HUDEP-2 (cell line): ENCODE results near the gene C1QTNF7.

Source experiments
- DNase-seq, 76 experiments: peaks; one replicate each; lab custom pipeline; 2025; ENCODE audit not compliant: unreplicated experiment in 76 of 76; lab: John Stamatoyannopoulos, UW

The C1QTNF7 gene

DNA sequence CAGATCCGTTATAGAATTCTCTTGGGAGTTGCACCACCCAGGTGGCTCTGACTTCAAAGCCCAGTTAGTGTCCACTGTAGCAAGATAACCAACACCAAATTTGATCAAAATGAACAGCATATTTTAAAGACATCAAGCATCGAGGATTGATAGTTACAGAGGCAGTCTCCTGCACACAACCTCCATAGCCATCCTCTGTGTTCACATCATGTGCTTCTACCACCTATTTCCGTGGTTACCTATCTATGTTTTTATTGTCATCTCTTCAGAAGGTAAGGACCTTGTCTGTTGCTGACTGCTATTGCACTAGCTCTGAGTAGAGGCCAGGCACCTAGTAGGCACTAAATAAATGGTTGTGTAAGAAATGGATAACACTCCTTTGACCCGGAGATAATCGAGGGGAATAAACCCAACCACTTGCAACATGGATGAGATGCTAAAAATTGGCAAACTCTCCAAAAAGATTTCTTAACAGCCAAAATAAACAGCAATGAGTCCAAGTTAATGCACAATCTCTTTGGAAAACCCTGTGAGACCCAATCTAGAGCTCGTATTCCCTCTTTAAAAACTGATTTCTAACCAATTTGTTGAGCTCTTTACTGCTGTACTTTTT lies 14.7 kb upstream of the C1QTNF7 start:
- DNase-seq, result no peak

DNA sequence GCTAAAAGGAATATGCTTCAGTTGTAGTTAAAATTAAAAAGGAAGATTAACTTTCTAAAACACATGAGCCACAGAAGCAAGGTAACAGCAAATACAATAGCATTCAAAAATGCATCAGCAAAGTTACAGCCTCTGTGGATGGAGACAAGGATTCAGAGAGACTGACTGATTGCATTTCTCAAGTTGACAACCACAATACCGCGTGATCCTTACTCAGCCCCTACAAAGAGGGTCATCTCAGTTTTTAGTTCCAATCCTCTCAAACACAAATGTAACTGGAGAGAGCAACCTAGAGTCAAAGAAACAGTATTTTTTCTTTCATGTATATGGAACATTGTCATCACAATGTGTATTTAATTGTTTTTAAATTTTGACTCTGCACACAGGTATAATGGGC lies 14.2 kb upstream of the C1QTNF7 start:
- no peak for DNase-seq

DNA sequence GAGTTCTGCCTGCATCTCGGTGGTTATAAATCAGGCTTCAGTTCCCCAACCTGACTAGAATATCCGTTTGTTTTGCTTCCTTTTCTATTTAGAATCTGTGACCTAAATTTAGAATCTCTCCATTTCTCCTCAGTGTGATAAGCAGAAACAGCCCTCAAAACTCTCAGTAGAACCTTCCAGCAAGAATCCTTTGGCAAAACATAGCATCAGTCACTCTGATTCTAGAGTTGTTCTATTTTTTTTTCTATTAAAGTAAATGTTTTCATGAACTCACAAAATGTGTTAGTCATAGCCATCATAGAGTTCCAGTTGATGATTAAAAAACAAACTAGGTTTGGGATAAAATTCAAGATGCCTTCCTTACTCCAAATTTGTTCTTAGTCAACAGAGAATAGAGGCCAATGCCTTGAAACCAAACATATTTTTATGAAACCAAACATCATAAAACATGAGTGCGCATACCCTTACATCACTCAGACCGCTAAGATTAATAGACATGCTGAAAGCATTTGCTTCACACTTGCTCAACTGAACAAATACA lies 13.2 kb upstream of the C1QTNF7 start:
- DNase-seq, result no peak

DNA sequence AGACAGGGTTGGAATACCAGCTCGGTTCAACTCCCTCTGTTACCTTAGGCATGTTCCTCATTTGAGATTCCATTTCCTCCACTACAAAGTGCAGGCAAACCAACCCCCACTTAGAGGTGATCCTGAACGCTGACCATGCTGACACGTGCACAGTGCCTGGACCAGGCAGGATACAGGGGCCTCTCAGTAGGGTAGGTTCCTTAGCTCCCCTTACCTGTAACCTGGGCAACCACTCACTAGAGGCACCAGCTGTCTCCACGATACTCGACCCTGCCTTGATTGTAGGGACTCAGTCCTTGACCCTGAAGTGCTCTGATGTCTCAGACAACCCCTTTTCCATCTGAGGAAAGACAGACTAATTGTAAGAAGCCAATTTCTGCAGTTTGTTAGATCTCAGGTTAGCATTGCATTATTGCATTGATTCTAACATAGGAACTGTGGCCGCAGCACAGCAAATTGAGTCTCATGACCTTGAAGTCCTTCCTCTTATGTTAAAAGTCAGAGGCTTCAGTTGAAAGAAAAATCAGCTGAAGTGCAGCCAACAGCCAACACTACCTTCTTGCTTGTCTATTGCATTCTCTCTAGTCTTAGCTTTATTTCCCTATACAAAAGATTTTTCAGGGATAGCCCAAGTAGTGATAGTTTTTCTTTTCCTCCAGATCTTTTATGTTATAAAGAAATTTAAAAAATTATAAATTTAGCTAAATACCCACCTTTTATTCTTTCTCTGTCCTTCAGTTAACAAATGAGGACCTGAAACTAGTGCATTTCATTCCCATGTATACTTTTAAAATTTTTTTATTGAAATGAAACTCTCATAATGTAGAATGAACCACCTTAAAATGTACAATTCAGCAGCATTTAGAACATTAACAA lies 11.2 kb upstream of the C1QTNF7 start:
- DNase-seq, result no peak

DNA sequence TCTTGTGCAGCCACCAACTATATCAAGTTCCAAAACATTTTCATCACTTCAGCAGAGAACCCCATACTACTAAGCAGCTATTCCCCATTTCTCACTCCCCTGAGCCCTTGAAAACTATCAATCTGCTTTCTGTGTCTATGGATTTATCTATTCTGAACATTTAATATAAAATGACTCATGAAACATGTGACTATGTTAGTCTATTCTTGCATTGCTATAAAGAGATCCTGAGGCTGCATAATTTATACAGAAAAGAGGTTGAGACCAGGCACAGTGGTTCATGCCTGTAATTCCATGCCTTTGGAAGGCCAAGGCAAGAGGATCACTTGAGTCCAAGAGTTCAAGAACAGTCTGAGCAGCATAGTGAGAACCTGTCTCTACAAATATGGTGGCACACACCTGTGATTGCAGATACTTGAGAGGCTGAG lies 10.6 kb upstream of the C1QTNF7 start:
- no peak for DNase-seq

DNA sequence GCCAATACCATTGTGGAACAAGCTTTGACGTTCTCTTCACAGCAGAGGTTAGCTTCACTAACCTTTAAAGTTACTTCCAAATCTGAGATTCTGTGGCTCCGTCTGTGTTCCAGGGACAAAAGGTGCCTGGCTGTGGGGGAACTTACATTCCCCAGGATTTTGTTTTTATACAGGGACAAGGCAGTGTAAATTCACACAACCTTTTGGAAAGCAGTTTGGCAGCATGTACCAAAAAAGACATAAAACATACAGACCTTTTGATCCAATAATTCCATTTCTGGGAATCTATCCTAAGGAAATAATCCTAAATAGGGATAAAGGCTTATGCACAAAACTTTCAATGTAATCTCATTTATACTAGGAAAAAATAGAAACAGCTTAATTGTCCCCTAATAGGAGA lies 8.9 kb upstream of the C1QTNF7 start:
- no peak for DNase-seq

DNA sequence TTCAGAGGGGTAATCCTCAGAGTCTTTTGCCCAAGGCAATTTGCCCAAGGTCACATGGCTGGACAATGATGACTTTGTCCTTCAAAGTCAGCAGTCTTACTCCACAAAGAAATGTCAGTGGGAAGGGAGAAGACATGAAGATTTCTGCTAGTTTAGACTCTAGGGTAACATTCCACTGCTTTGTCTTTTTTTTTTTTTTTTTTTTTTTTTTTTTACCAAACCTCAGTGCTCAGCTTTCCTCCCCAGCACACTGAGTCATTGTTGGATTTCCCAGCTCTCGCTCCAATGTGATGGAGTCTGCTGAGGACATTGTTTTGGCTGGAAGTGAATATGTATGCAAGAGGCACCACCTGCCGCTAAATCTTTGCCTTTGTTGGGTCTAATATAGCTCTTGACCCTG lies 7.2 kb upstream of the C1QTNF7 start:
- DNase-seq, result no peak

DNA sequence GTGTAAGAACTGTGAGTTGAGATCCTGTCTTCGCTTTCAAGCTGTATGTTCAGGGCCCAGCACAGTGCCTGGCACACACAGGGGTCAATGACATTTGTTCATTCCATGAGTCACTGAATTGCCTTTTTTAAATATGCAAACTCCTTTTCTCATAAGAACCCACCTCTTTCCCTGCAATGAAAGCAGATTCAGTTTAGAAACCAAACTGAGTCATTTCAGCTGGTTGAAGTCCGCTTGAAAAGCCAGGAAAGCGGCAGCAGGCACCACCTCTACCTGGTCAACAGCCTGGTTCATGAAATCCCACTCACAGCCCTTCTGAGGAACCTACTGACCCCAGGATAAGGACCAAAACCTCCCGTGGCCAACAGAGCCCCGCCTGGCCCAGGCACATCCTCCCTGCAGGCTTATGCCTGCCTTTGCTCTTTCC lies 4.5 kb upstream of the C1QTNF7 start:
- no peak for DNase-seq

DNA sequence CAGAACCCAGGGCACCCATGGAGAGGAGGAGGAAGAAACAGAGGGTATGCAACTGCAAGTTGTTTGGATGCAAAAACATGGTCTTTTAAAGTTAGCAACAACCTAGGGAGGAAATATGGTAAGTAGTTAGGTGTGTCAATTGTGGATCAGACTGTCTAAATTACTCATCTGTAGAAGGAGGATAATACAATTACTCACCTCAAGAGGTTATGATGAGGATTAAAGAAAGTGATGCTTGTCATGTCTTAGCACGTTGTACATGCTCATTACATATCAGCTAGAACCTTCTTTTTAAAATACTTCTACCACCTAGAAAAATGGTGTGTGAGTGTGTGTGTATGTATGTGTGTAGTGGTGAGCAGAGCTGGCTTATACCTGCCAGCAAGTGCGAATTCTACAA lies 2.3 kb upstream of the C1QTNF7 start:
- no peak for DNase-seq

DNA sequence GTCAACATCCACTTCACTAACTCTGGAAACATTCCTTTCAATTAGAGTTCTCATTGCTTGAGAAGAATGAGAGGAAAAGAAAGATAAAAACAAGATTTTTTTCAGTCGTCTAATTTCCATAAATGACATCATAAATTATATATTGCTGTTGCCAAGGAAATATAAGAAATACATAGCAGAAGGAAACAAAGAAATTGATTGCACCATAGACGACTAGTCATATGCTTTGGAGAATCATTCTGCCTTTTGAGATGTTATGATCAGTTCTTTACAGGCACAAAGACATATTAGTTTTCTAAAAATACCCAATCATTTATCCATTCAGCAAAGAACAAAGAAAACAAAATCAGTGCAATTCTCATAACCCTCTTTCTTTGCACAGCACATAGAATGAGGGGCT lies 672 bp upstream of the C1QTNF7 start:
- no peak for DNase-seq

DNA sequence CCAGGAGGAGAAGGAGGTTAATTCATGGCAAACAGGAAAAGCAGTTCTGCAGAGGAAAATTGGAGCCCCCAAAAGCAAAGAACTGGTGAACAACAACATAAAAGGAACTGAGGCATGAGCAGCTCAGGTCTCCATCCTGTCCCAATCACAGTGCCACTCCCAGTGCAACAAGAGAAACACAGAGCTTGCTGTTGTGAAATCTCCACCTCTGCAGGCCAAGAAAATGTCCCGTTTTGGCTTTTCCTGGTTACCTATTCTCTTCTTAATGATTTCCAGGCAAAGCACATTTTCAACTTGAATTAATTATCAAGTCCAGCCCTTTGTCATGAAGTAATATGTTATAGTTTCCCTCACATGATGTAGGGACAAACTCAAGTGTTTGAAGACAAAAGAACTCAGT lies 778 bp downstream of the C1QTNF7 start:
- no peak for DNase-seq

DNA sequence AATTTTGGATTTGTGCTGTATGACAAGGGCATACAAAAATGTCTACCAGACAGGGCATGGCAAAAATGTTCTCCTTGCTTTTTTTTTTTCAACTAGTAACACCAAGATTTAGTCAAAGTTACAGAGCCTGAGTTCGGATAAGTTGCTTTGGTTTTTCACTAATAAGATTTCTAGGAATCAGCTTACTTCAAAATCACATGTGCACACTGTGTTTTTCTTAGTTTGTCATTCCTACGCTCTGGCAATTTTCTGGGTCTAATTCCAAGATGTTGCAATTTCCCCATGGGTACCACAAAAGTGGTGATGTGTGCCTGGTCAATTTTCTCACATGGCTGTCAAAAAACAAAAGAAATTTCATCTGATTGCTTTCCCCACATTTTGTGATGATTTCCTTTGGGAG lies 6.3 kb downstream of the C1QTNF7 start:
- DNase-seq, result no peak

DNA sequence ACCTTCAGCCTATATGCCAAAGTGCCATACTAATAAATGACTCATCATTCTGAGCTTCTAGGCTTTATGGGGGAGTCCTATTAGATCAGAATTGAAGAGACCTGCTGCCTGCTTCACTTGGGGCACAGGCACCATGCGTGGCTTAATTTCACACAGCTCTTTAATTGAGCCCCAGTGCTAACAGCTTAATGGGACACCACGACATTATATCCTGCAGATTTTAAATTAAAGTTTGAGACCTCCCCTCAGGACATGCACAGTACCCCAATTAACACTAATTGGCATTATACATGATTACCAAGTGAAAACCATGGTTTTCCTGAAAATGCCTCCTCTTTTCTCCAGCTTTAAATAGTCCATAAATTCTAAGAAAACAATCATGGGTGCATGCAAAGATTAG lies 6.8 kb downstream of the C1QTNF7 start:
- no peak for DNase-seq

DNA sequence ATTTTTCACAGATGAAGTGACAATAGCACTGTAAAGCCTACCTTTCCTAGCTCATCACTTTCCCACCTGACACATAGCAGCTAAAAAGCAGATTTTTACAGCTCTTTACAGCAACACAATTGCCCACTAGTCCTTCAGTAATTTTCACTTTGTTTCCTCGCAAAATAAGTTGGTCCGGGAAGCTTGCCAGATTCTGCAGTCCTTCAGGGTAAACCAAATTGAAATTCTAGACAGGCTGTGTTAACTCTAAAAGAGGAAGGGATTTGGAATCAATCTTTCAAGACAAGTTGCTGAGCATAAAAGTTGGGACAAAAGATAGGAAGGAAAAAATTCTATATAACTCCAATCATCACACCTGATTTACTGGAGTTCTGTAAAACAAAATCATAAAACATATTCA lies 8.7 kb downstream of the C1QTNF7 start:
- DNase-seq, result no peak

DNA sequence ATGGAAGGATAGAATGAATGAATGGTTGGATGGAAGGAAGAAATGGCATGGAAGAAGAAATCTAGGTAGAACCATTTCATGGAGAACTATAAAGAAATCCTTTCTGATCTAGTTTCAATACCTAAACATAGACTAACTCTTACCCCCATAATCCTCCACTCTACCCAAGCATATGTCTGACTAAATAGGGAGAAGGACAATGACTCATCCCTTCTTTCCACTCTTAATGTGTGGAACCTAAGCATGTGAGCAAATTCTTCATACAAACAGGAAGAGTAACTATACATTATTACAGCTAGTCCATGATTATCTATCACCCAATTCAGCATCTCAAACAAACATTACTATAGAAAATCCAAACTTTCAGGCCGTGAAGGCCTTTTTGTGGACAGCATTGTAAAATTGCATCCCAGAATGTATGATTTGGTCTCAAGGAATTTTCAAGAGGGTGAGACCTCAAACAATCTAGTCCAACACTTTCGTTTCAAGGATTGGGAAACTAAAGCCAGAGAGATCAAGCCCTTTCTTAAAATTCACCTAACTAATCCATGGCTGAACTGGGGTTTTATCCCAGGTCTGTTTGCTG lies 11.2 kb downstream of the C1QTNF7 start:
- DNase-seq, result no peak

DNA sequence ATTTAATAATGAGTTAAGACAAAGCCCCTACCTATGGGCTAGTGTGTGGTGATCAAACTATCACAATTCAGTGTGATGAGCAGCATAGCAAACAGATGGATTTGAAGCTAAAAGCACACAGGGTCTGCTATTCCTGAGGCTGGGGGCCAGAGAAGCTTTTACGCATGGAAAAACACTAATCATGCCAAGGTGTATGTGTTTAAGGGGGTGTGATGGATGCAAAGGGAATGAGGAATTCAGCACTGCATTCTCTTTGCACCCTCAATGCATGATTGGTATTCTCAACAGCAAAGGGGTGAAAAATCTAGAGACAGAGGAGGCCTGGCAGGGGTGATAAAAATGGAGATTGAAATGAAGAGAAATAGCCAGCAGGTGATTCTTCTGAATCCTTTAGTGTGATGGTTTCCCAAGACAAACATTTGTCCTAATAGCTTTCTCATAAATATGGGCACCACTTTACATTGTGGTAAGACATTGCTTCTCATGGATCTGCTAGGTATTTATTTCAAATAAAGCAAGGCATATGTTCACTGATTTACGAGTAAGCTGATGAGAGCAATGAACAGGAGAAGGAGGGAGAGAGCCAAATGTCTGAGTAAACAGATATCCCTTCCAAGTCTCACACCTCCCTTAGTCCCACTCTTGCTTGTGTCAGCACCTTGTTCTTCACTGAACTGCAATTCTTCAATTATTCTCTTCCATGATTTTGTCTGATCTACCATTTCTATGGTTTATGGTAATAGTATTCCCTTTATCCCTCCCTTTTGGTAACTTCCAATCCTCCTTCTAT lies 15.7 kb downstream of the C1QTNF7 start:
- DNase-seq, result no peak

DNA sequence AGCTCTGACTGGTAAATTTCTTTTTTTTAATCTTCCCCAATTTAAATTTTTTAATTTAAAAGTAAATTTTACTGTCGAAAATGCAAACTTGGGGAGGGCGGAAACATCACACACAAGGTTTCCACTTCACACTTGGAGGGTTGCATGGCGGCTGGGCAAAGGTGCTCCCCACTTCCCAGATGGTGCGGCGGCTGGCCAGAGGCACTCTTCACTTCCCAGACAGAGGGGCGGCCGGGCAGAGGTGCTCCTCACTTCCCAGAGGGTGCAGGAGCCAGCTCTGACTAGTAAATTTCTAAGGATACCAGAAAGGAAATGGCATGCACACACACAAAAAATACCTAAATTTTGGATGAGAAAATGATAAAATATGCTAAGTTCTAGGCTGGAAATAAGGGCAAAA lies 16.4 kb downstream of the C1QTNF7 start:
- no peak for DNase-seq

DNA sequence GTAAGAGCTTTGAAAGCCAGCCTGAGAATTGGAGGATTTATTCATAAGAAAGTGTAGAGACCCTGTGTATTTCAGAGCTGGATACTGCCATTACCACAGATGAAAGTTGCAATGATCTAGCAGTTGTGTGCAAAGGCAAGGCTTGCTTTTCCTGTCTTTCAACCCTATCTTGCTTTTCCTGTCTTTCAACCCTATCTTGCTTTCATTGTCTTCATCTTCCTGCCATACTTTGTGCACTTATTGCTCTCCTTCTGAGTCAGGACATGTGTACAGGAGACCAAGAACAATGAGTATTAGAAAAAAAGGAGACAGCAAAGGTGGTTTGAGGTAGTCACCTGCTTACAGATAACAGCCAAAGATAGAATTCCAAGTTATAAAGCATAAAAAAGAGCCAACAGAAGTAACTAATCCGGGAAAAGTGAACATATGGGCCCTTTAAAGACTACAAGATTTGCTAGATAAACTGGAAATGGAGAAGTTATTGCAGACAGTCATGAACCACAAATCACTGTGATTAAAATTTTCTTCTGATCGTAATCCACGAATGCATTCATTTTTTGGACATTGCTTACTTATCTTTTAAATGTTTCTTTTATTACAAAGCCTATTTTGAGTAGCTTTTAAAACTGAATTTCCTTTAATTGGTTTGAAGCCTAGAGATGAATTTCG lies 17.2 kb downstream of the C1QTNF7 start:
- no peak for DNase-seq

DNA sequence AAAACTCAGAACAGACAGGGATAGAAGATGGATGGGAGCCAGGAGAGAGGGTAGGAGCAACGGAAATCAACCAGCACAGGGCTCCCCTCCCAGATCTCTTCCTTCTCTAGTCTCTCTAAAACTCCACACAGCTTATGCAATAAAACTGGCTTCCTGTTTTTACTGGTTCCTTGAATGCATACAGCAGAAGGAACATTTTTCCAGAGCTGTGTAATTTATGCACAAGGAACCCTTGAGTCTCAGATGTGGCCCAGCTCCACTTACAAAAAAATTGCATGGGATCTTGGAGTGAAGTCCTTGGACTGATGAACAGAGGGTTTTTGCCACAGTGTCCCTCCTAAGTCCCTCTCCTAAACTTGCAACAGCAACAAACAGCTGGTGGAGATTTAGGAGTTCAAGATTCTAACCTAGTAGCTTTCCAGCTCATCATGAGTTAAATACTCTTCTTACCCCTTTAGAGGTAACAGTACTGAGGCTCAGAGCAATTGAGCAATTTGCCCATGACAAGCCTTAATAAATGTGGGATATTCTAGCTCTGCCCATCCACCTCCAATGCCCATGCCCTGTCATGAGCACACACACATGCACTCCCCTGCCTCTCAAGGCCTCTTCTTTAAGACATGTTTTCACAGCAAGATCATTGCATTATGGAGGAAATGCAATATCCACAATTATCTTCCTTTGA lies 23.5 kb downstream of the C1QTNF7 start:
- DNase-seq, result no peak
